Sigmoid colon (tissue), 4 donors: ENCODE measurements around the gene TCF19.

ENCODE experiments used
- EP300 ChIP-seq, 4 donors: sonication (generic); formaldehyde crosslinking; IDR thresholded peaks; one replicate each; pipeline ENCODE4 v1.6.1; 2017; ENCODE audit warnings: antibody characterized with exemption in 4 of 4
- POLR2A ChIP-seq, 2 donors: fragments of 450-650 bp; IDR thresholded peaks; one replicate each; pipeline ENCODE4 v1.6.1; 2016; ENCODE audit warnings: antibody characterized with exemption in 2 of 2, mild to moderate bottlenecking in 2 of 2, moderate library complexity in 2 of 2
- POLR2AphosphoS5 ChIP-seq, 4 donors: sonication (generic); formaldehyde crosslinking; IDR thresholded peaks; one replicate each; pipeline ENCODE4 v1.6.1; 2017; ENCODE audit warnings: antibody characterized with exemption in 4 of 4
- TF ChIP-seq, protein P1 (sequence below), 4 experiments: fragments of 450-650 bp in 3 of 4; fragments of 200-600 bp in 1 of 4; IDR thresholded peaks; one replicate each; pipeline ENCODE4 v1.5.1; 2016 to 2019; ENCODE audit warnings: antibody characterized with exemption in 4 of 4, mild to moderate bottlenecking in 3 of 4, moderate library complexity in 2 of 4

DNA sequence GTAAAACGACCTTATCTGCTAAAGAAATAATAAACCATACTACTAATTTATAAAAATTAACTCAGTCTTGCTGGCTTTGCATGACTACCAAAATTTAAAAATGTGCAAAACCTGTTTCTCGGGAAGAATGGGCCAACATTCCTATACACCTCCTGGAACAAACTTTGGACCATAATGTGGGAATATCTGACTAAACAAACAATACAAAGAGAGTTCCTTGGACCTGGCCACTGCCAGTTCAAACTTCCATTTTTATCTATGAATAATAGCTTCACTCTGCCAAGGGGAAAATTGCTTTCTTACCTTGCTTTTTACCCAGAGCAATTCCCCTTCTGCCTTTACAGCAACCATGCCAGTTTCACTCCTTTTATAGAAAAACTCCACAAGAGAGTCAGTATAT lies 50.7 kb downstream of the TCF19 start:
- TF ChIP-seq, protein P1, sequence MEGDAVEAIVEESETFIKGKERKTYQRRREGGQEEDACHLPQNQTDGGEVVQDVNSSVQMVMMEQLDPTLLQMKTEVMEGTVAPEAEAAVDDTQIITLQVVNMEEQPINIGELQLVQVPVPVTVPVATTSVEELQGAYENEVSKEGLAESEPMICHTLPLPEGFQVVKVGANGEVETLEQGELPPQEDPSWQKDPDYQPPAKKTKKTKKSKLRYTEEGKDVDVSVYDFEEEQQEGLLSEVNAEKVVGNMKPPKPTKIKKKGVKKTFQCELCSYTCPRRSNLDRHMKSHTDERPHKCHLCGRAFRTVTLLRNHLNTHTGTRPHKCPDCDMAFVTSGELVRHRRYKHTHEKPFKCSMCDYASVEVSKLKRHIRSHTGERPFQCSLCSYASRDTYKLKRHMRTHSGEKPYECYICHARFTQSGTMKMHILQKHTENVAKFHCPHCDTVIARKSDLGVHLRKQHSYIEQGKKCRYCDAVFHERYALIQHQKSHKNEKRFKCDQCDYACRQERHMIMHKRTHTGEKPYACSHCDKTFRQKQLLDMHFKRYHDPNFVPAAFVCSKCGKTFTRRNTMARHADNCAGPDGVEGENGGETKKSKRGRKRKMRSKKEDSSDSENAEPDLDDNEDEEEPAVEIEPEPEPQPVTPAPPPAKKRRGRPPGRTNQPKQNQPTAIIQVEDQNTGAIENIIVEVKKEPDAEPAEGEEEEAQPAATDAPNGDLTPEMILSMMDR (IDR thresholded peaks at IDR 0.05) = no peak
- TF ChIP-seq POLR2A (IDR thresholded peaks at IDR 0.05) = no peak
- TF ChIP-seq EP300 (IDR thresholded peaks at IDR 0.05) = no peak
- no peak for TF ChIP-seq POLR2AphosphoS5 (IDR thresholded peaks at IDR 0.05)
